Hematopoietic multipotent progenitor cell treated with erythropoietin and hydrocortisone succinate and interleukin-3 and kit ligand, for 6 days (in vitro differentiated cells): ENCODE data around the gene IMMT.

Source experiments
- DNase-seq: peaks from one replicate; pipeline ENCODE4 v3.0.0-alpha.2; 2015

IMMT gene

GRCh38 chr2:86138736-86139625 lies 56.3 kb downstream of the IMMT start:
- DNase-seq = no peak

GRCh38 chr2:86136141-86136540 lies 59.1 kb downstream of the IMMT start:
- DNase-seq = no peak

- no peak for DNase-seq
These were observed 59.6 kb downstream of the IMMT start for GRCh38 chr2:86135653-86136052.

GRCh38 chr2:86134709-86135108 lies 60.6 kb downstream of the IMMT start:
- no peak for DNase-seq

GRCh38 chr2:86124683-86125082 lies 70.6 kb downstream of the IMMT start:
- peak; percentile 77 for DNase-seq

GRCh38 chr2:86123328-86123925 lies 71.8 kb downstream of the IMMT start:
- DNase-seq = no peak

- no peak for DNase-seq
These were observed 77.1 kb downstream of the IMMT start for GRCh38 chr2:86118130-86118529.

- peak; percentile 37 for DNase-seq
These were observed 88.2 kb downstream of the IMMT start for GRCh38 chr2:86107031-86107430.

- peak; percentile 99 for DNase-seq
These were observed 89.0 kb downstream of the IMMT start, which contains the start of gene PTCD3 for GRCh38 chr2:86105969-86106945. Gene PTCD3, plus strand, starts transcription at chr2:86106235. Its CDS starts 13 bp downstream, at chr2:86106248.

- peak; percentile 97 for DNase-seq
These were observed 89.9 kb downstream of the IMMT start, which contains the start of gene POLR1A for GRCh38 chr2:86105252-86105968. Gene POLR1A, minus strand, starts transcription at chr2:86105886. Its CDS starts 110 bp downstream, at chr2:86105776.

GRCh38 chr2:86102157-86102556 lies 93.1 kb downstream of the IMMT start:
- DNase-seq = no peak

- no peak for DNase-seq
These were observed 97.3 kb downstream of the IMMT start for GRCh38 chr2:86097913-86098312.

- no peak for DNase-seq
These were observed 98.0 kb downstream of the IMMT start for GRCh38 chr2:86097114-86097896.

- no peak for DNase-seq
These were observed 101.0 kb downstream of the IMMT start for GRCh38 chr2:86094229-86094628.
